H1 (cell line): ENCODE measurements around the gene PFDN4. TPM values are rescaled to one million over a fixed set of nuclear protein-coding genes. Genes with fewer than 3 reads are reported as not detected.

Experiments used
- CTCF ChIA-PET: fragments of 300-600 bp; sonication (Branson Sonifier 250); formaldehyde crosslinking; loops from one replicate; lab custom pipeline; 2021; ENCODE audit not compliant: partially characterized antibody; lab: Charles Lee
- POLR2A ChIA-PET: fragments of 300-600 bp; sonication (Branson Sonifier 250); formaldehyde crosslinking; loops from one replicate; lab custom pipeline; 2021; ENCODE audit warnings: inconsistent platforms; ENCODE audit not compliant: partially characterized antibody; lab: Charles Lee
- DNase-seq, 2 experiments: peaks; one replicate each; pipeline versions ENCODE4 v3.0.0 to v3.0.0-alpha.2; 2010 to 2022; ENCODE audit warnings: low spot score in 2 of 2, low read depth in 1 of 2, mixed read lengths in 1 of 2
- FAIRE-seq: peaks from 2 replicates; lab custom pipeline; 2011; peaks lifted over from hg19 to GRCh38; lab: Jason Lieb, UNC
- H2AFZ ChIP-seq: 2 replicates; pipeline ENCODE4 v1.8.1; 2012; ENCODE audit warnings: low read length, inconsistent platforms
- H2AK5ac ChIP-seq: 2 replicates; pipeline ENCODE4 v1.6.1; 2013; ENCODE audit warnings: low read depth, low read length
- H2BK120ac ChIP-seq: replicated peaks from 2 replicates; pipeline ENCODE3; 2013; ENCODE audit warnings: low read depth, low read length, inconsistent platforms
- H2BK12ac ChIP-seq: 2 replicates; pipeline ENCODE4 v1.6.1; 2013; ENCODE audit warnings: low read depth, low read length
- H2BK15ac ChIP-seq: 2 replicates; pipeline ENCODE4 v1.6.1; 2013; ENCODE audit warnings: low read length
- H2BK20ac ChIP-seq: 2 replicates; pipeline ENCODE4 v1.6.1; 2013; ENCODE audit warnings: low read length
- H2BK5ac ChIP-seq: 2 replicates; pipeline ENCODE4 v1.6.1; 2013; ENCODE audit warnings: low read depth, low read length
- H3K14ac ChIP-seq: 2 replicates; pipeline ENCODE4 v1.6.1; 2013; ENCODE audit warnings: inconsistent platforms; ENCODE audit not compliant: insufficient read length
- H3K18ac ChIP-seq: 2 replicates; pipeline ENCODE4 v1.6.1; 2013; ENCODE audit warnings: low read length; ENCODE audit errors: extremely low read depth
- H3K23ac ChIP-seq: 2 replicates; pipeline ENCODE4 v1.6.1; 2013; ENCODE audit warnings: inconsistent platforms; ENCODE audit not compliant: insufficient read length
- H3K23me2 ChIP-seq: 2 replicates; pipeline ENCODE4 v1.6.1; 2013; ENCODE audit warnings: low read depth, low read length
- H3K27ac ChIP-seq: 2 replicates; pipeline ENCODE4 v1.6.1; 2011; ENCODE audit warnings: low read depth, low read length, inconsistent platforms
- H3K27me3 ChIP-seq, 4 experiments: replicated peaks in 1 of 4; 1 replicate in 1 of 4; 2 replicates in 3 of 4; pipeline versions ENCODE4 v1.6.1 to v1.8.1; 2011 to 2013; ENCODE audit warnings: low read length in 3 of 4, mild to moderate bottlenecking in 3 of 4, inconsistent platforms in 2 of 4, mixed read lengths in 2 of 4, moderate library complexity in 1 of 4; ENCODE audit not compliant: control insufficient read depth in 3 of 4, insufficient read depth in 3 of 4; ENCODE audit errors: extremely low read depth in 1 of 4
- H3K36me3 ChIP-seq, 4 experiments: 2 replicates each; pipeline versions ENCODE4 v1.6.1 to v1.8.1; 2011 to 2013; ENCODE audit warnings: mild to moderate bottlenecking in 4 of 4, low read length in 3 of 4, moderate library complexity in 2 of 4, control low read depth in 1 of 4, inconsistent platforms in 1 of 4; ENCODE audit not compliant: insufficient read depth in 4 of 4, control insufficient read depth in 2 of 4
- H3K4ac ChIP-seq: replicated peaks from 2 replicates; pipeline ENCODE3; 2013; ENCODE audit warnings: low read length, low read depth, mixed read lengths, inconsistent platforms; ENCODE audit not compliant: insufficient read length
- H3K4me1 ChIP-seq, 4 experiments: replicated peaks in 1 of 4; 1 replicate in 1 of 4; 2 replicates in 3 of 4; pipeline versions ENCODE4 v1.6.1 to v1.8.1; 2011 to 2013; ENCODE audit warnings: low read length in 3 of 4, inconsistent platforms in 2 of 4, mixed read lengths in 1 of 4; ENCODE audit not compliant: insufficient read depth in 4 of 4, control insufficient read depth in 3 of 4
- H3K4me2 ChIP-seq, 2 experiments: 2 replicates each; pipeline versions ENCODE4 v1.6.1 to v1.8.1; 2011 to 2013; ENCODE audit warnings: low read depth in 2 of 2, low read length in 2 of 2, control low read depth in 1 of 2, inconsistent platforms in 1 of 2, mild to moderate bottlenecking in 1 of 2; ENCODE audit not compliant: insufficient read depth in 1 of 2
- H3K4me3 ChIP-seq, 4 experiments: fragments of 200-600, 300-600 bp in 1 of 4; sonication (generic), shearing (Covaris generic), sonication (Bioruptor Twin) in 1 of 4; 2 replicates each; pipeline versions ENCODE4 v1.5.1 to v1.8.1; 2011 to 2016; ENCODE audit warnings: low read length in 4 of 4, low read depth in 3 of 4, control low read depth in 2 of 4, inconsistent platforms in 2 of 4, mild to moderate bottlenecking in 2 of 4, mixed read lengths in 1 of 4, moderate library complexity in 1 of 4; ENCODE audit not compliant: insufficient read depth in 2 of 4; ENCODE audit errors: extremely low read depth in 1 of 4
- H3K56ac ChIP-seq: replicated peaks from 2 replicates; pipeline ENCODE3; 2013; ENCODE audit warnings: low read depth, mild to moderate bottlenecking, mixed read lengths, low read length, inconsistent platforms; ENCODE audit not compliant: insufficient read length
- H3K79me1 ChIP-seq: 2 replicates; pipeline ENCODE4 v1.6.1; 2013; ENCODE audit warnings: low read depth, low read length, control low read depth
- H3K79me2 ChIP-seq, 2 experiments: 2 replicates each; pipeline versions ENCODE4 v1.6.1 to v1.8.1; 2012 to 2013; ENCODE audit warnings: low read length in 2 of 2, mild to moderate bottlenecking in 2 of 2, inconsistent platforms in 1 of 2; ENCODE audit not compliant: insufficient read depth in 2 of 2, control insufficient read depth in 1 of 2
- H3K9ac ChIP-seq, 4 experiments: replicated peaks in 1 of 4; 1 replicate in 1 of 4; 2 replicates in 3 of 4; pipeline versions ENCODE4 v1.6.1 to v1.8.1; 2011 to 2013; ENCODE audit warnings: low read depth in 3 of 4, low read length in 3 of 4, control low read depth in 2 of 4, mild to moderate bottlenecking in 2 of 4, moderate library complexity in 2 of 4, inconsistent platforms in 1 of 4; ENCODE audit errors: extremely low read depth in 1 of 4
- H3K9me3 ChIP-seq, 2 experiments: 2 replicates each; pipeline versions ENCODE4 v1.6.1 to v1.8.1; 2012 to 2013; ENCODE audit warnings: mild to moderate bottlenecking in 2 of 2, moderate library complexity in 2 of 2, control low read depth in 1 of 2, inconsistent platforms in 1 of 2, low read depth in 1 of 2, low read length in 1 of 2, mixed read lengths in 1 of 2; ENCODE audit not compliant: insufficient read depth in 2 of 2
- H4K20me1 ChIP-seq, 2 experiments: replicated peaks in 1 of 2; 2 replicates each; pipeline versions ENCODE3 to v1.8.1; 2011 to 2013; ENCODE audit warnings: inconsistent platforms in 2 of 2, low read length in 2 of 2, mild to moderate bottlenecking in 1 of 2; ENCODE audit not compliant: insufficient read depth in 2 of 2, control insufficient read depth in 1 of 2
- H4K5ac ChIP-seq: 2 replicates; pipeline ENCODE4 v1.6.1; 2013; ENCODE audit warnings: low read length, low read depth, mixed read lengths, inconsistent platforms; ENCODE audit not compliant: insufficient read length
- H4K8ac ChIP-seq: 2 replicates; pipeline ENCODE4 v1.8.0; 2013; ENCODE audit warnings: mild to moderate bottlenecking, moderate library complexity, low read length, inconsistent platforms; ENCODE audit not compliant: insufficient read depth; ENCODE audit errors: extremely low read depth
- H4K91ac ChIP-seq: replicated peaks from 2 replicates; pipeline ENCODE3; 2013; ENCODE audit warnings: low read length, mixed read lengths, inconsistent platforms; ENCODE audit not compliant: insufficient read length
- BRCA1 ChIP-seq: IDR thresholded peaks from 2 replicates; pipeline ENCODE4 v1.6.1; 2012; ENCODE audit warnings: low read depth, low read length, improper control_type of control experiment
- CHD2 ChIP-seq: IDR thresholded peaks from 2 replicates; pipeline ENCODE4 v1.6.1; 2012; ENCODE audit warnings: low read length, improper control_type of control experiment
- JUN ChIP-seq: IDR thresholded peaks from 2 replicates; pipeline ENCODE4 v1.6.1; 2011; ENCODE audit warnings: low read depth, mild to moderate bottlenecking, improper control_type of control experiment, low read length
- PHF8 ChIP-seq: fragments of 200-600 bp; sonication (generic); conservative IDR thresholded peaks from 2 replicates; pipeline ENCODE4 v1.7.1; 2012; ENCODE audit warnings: low read depth, mild to moderate bottlenecking, inconsistent platforms, low read length, moderate library complexity
- POLR2AphosphoS5 ChIP-seq: IDR thresholded peaks from 2 replicates; pipeline ENCODE4 v1.6.1; 2011; ENCODE audit warnings: low read depth, low read length
- SIN3A ChIP-seq, 2 experiments: IDR thresholded peaks in 1 of 2; conservative IDR thresholded peaks in 1 of 2; 2 replicates each; pipeline ENCODE4 v1.6.1; 2011 to 2012; ENCODE audit warnings: low read length in 2 of 2, improper control_type of control experiment in 1 of 2, low read depth in 1 of 2, mild to moderate bottlenecking in 1 of 2
- SP2 ChIP-seq: IDR thresholded peaks from 2 replicates; pipeline ENCODE4 v1.6.1; 2012; ENCODE audit warnings: mild to moderate bottlenecking, low read length, inconsistent platforms
- TAF1 ChIP-seq: IDR thresholded peaks from 2 replicates; pipeline ENCODE4 v1.6.1; 2011; ENCODE audit warnings: mild to moderate bottlenecking, low read depth, low read length
- TAF7 ChIP-seq: optimal IDR thresholded peaks from 2 replicates; pipeline ENCODE3; 2011; ENCODE audit warnings: low read depth, mild to moderate bottlenecking, inconsistent platforms, low read length, moderate library complexity, borderline replicate concordance
- WGBS, 2 experiments: shearing (Covaris generic) in 1 of 2; methylation state at CpG; one replicate each; pipeline versions ENCODE4 v1.1.6 to v1.1.7; 2013 to 2015; ENCODE audit warnings: low lambda C conversion rate in 2 of 2, mixed read lengths in 2 of 2, inconsistent platforms in 1 of 2, low coverage in 1 of 2, missing lambda C conversion rate in 1 of 2; ENCODE audit not compliant: insufficient replicate concordance in 2 of 2, insufficient coverage in 1 of 2, insufficient read length in 1 of 2; ENCODE audit errors: extremely low coverage in 1 of 2, missing lambda C conversion rate in 1 of 2; 5-methylcytosine and 5-hydroxymethylcytosine counted together
- polyA plus RNA-seq, 7 experiments: library from polyadenylated mRNA; depleted of rRNA in 3 of 7; stranded (reverse) in 5 of 7; unstranded in 2 of 7; fragments of >200 nt in 5 of 7; fragments of 200-250 nt in 2 of 7; gene quantifications; 1 replicate in 5 of 7; 2 replicates in 1 of 7; 4 replicates in 1 of 7; pipeline versions ENCODE4 v1.2.1 to v1.2.3, GENCODE V29; 2011 to 2013; ENCODE audit warnings: missing spikeins in 2 of 7, mixed read lengths in 2 of 7
- total RNA-seq: library from RNA; stranded (reverse); fragmentation: NEBNext Ultra II Directional; extraction: Animal tissue kit (Norgen Biotek cat#: 25700); gene quantifications from 2 replicates; pipeline ENCODE4 v1.2.1, GENCODE V29; 2021
- TF ChIP-seq, protein P1 (sequence below): IDR thresholded peaks from 2 replicates; pipeline ENCODE4 v1.6.1; 2011; ENCODE audit warnings: low read depth, mild to moderate bottlenecking, low read length; ENCODE audit not compliant: insufficient read depth
- TF ChIP-seq, protein P2 (sequence below): IDR thresholded peaks from 2 replicates; pipeline ENCODE4 v1.6.1; 2012; ENCODE audit warnings: low read length, inconsistent platforms

PFDN4 gene
- total and polyA plus RNA-seq, 2 of the 8 experiments (the other 6 are each of a cell fraction or from before 2014, with no cell fraction given): 41.9 to 96.8 TPM

DNA sequence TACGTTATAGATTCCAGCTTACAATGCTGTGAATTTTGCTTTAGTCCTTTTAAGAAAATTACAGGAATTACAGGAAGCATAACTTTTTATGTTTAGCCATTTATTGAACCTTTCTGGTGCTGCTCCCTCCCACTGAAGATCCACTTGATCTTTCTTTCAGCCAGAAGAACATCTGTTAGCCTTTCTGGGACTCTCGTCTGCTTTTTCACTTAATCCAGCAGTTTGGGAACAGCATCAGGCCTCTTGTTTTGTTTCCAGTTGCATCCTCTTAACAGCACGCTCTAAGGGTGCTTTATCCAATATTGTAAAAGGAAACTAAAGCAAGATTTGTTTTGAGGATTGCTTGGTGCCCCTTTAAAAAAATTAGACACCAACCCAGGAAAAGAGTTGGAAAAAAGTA lies 23.8 kb upstream of the PFDN4 start:
- no peak overlapping the region for H3K18ac ChIP-seq
- no peaks in the 10 kb centered on the region for H3K79me2 ChIP-seq
- no peak overlapping the region for H2AK5ac ChIP-seq
- H3K4me1 ChIP-seq: no peaks in the 10 kb centered on the region
- H3K9ac ChIP-seq: no peak overlapping the region
- no peaks in the 10 kb centered on the region for H3K23me2 ChIP-seq
- no peak overlapping the region for H3K27ac ChIP-seq
- 55% methylated on average over 3 of the region's 3 CpGs; no CpG with 5 or more reads in 1 of the 2 experiments for WGBS, 2 experiments
- H3K14ac ChIP-seq: no peak overlapping the region
- H2BK5ac ChIP-seq: no peak overlapping the region
- no peak overlapping the region for H3K4me2 ChIP-seq
- CTCF ChIA-PET: interaction anchor here (0.7 to 3.3 kb wide), 3 partner anchors 14 to 80 kb away, joined by 3 to 10 read pairs (median 3); no protein-coding TSS in a partner anchor
- H2AFZ ChIP-seq: no peak overlapping the region
- H3K36me3 ChIP-seq: no peaks in the 10 kb centered on the region
- H3K4me3 ChIP-seq: no peak overlapping the region
- H2BK120ac ChIP-seq: no peak overlapping the region
- no peak overlapping the region for H3K23ac ChIP-seq
- no peak overlapping the region for H2BK15ac ChIP-seq
- FAIRE-seq (no peak), DNase-seq (no peak)
- H2BK12ac ChIP-seq: no peak overlapping the region
- H3K56ac ChIP-seq: no peak overlapping the region
- no peak overlapping the region for H4K91ac ChIP-seq
- H2BK20ac ChIP-seq: no peak overlapping the region
- H3K27me3 ChIP-seq: no peaks in the 10 kb centered on the region
- no peak overlapping the region for H4K5ac ChIP-seq
- POLR2A ChIA-PET: no interaction called here
- no peaks in the 10 kb centered on the region for H3K79me1 ChIP-seq
- H4K8ac ChIP-seq: no peak overlapping the region
- no peaks in the 10 kb centered on the region for H4K20me1 ChIP-seq
- no peak overlapping the region for H3K4ac ChIP-seq
- no peaks in the 10 kb centered on the region for H3K9me3 ChIP-seq
- no peak for TF ChIP-seq BRCA1
- no peak for TF ChIP-seq JUN
- no peak for TF ChIP-seq TAF1
- TF ChIP-seq PHF8: no peak
- TF ChIP-seq TAF7: no peak
- TF ChIP-seq, protein P1, sequence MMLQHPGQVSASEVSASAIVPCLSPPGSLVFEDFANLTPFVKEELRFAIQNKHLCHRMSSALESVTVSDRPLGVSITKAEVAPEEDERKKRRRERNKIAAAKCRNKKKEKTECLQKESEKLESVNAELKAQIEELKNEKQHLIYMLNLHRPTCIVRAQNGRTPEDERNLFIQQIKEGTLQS: no peak
- no peak for TF ChIP-seq CHD2
- no peak for TF ChIP-seq SP2
- TF ChIP-seq SIN3A (conservative IDR thresholded peaks at IDR 0.05 in 1 of 2, IDR thresholded peaks at IDR 0.05 in 1 of 2; ENCODE audit: low read depth in 1 of 2, low read length in 2 of 2): no peak
- no peak for TF ChIP-seq POLR2AphosphoS5
- TF ChIP-seq, protein P2, sequence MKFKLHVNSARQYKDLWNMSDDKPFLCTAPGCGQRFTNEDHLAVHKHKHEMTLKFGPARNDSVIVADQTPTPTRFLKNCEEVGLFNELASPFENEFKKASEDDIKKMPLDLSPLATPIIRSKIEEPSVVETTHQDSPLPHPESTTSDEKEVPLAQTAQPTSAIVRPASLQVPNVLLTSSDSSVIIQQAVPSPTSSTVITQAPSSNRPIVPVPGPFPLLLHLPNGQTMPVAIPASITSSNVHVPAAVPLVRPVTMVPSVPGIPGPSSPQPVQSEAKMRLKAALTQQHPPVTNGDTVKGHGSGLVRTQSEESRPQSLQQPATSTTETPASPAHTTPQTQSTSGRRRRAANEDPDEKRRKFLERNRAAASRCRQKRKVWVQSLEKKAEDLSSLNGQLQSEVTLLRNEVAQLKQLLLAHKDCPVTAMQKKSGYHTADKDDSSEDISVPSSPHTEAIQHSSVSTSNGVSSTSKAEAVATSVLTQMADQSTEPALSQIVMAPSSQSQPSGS: no peak
